Measurements from ENCODE around the gene ESYT1. TPM values are rescaled to one million over a fixed set of nuclear protein-coding genes. Genes with fewer than 3 reads are reported as not detected.
A peak's percentile ranks its signal among the peaks of the same experiment; 100 is the strongest.

ESYT1 gene
- total RNA-seq, 1 experiment from 2014 or later, result 152 TPM

GRCh38 chr12:56163533-56164344, 35.7 kb downstream of the ESYT1 start:
- in situ Hi-C loops (cut with HindIII; ENCODE audit: low pct_unique_long_range_greater_than_20kb, low sequenced_read_pairs), result no loop called here

GRCh38 chr12:56164345-56164729, 36.3 kb downstream of the ESYT1 start:
- CTCF ChIA-PET, result no interaction called here
- in situ Hi-C loops (cut with HindIII; ENCODE audit: low pct_unique_long_range_greater_than_20kb, low sequenced_read_pairs), result no loop called here

More at GRCh38 chr12:56163533-56164344, 35.7 kb downstream of the ESYT1 start:
- intact Hi-C loops (cut with micrococcal nuclease; ENCODE audit: unreplicated experiment), result no loop called here
- no peaks in the 10 kb centered on the region for H3K9me3 ChIP-seq (ENCODE audit: control insufficient read depth, insufficient read depth, low read depth, low read length)
- no peak overlapping the region for H3K27ac ChIP-seq (ENCODE audit: low read length)
- ChIA-PET CTCF (interaction anchor here (0.7 to 0.8 kb wide), 2 partner anchors 45 to 59 kb away, joined by 3 to 8 read pairs; partner anchors contain the start of gene ZC3H10), POLR2A (no interaction called here)
- DNase-seq (ENCODE audit: low read depth, low spot score) (no peak), ATAC-seq (no peak)
- H3K27me3 ChIP-seq (ENCODE audit: control insufficient read depth, insufficient read depth, low read length), result no peaks in the 10 kb centered on the region
- no peak overlapping the region for H3K4me3 ChIP-seq (ENCODE audit: low read depth in 2 of 2, low read length in 2 of 2)
- H3K36me3 ChIP-seq (ENCODE audit: control insufficient read depth, insufficient read depth, low read length), result no peaks in the 10 kb centered on the region; the same call in 1 of the 2 replicates
- TF ChIP-seq SIN3A (IDR thresholded peaks at IDR 0.05; ENCODE audit: borderline replicate concordance, insufficient read depth, low read depth, low read length), result no peak
- TF ChIP-seq POLR2AphosphoS5 (IDR thresholded peaks at IDR 0.05; ENCODE audit: low read depth, low read length), result peak; percentile 53
- H3K4me1 ChIP-seq (ENCODE audit: control insufficient read depth, insufficient read depth, low read length), result peaks cover 15% of the 10 kb centered on the region
- BruUV-seq (replicated peaks), result no TSS peak

More at GRCh38 chr12:56164345-56164729, 36.3 kb downstream of the ESYT1 start:
- Histone ChIP-seq H3K36me3 (ENCODE audit: control insufficient read depth, insufficient read depth, low read length) (no peaks in the 10 kb centered on the region; the same call in 1 of the 2 replicates), H3K4me3 (ENCODE audit: low read depth in 2 of 2, low read length in 2 of 2) (no peak overlapping the region), H3K4me1 (ENCODE audit: control insufficient read depth, insufficient read depth, low read length) (peaks cover 15% of the 10 kb centered on the region), H3K9me3 (ENCODE audit: control insufficient read depth, insufficient read depth, low read depth, low read length) (no peaks in the 10 kb centered on the region), H3K27me3 (ENCODE audit: control insufficient read depth, insufficient read depth, low read length) (no peaks in the 10 kb centered on the region), H3K27ac (ENCODE audit: low read length) (no peak overlapping the region)
- intact Hi-C loops (cut with micrococcal nuclease; ENCODE audit: unreplicated experiment), result no loop called here
- DNase-seq (ENCODE audit: low read depth, low spot score), result no peak
- POLR2A ChIA-PET, result no interaction called here
- no TSS peak for BruUV-seq (replicated peaks)
- TF ChIP-seq TCF7L2 (IDR thresholded peaks at IDR 0.05; ENCODE audit: low read depth, low read length) (no peak), SIN3A (IDR thresholded peaks at IDR 0.05; ENCODE audit: borderline replicate concordance, insufficient read depth, low read depth, low read length) (no peak), POLR2AphosphoS5 (IDR thresholded peaks at IDR 0.05; ENCODE audit: low read depth, low read length) (no peak)
- TF ChIP-seq, protein P1, sequence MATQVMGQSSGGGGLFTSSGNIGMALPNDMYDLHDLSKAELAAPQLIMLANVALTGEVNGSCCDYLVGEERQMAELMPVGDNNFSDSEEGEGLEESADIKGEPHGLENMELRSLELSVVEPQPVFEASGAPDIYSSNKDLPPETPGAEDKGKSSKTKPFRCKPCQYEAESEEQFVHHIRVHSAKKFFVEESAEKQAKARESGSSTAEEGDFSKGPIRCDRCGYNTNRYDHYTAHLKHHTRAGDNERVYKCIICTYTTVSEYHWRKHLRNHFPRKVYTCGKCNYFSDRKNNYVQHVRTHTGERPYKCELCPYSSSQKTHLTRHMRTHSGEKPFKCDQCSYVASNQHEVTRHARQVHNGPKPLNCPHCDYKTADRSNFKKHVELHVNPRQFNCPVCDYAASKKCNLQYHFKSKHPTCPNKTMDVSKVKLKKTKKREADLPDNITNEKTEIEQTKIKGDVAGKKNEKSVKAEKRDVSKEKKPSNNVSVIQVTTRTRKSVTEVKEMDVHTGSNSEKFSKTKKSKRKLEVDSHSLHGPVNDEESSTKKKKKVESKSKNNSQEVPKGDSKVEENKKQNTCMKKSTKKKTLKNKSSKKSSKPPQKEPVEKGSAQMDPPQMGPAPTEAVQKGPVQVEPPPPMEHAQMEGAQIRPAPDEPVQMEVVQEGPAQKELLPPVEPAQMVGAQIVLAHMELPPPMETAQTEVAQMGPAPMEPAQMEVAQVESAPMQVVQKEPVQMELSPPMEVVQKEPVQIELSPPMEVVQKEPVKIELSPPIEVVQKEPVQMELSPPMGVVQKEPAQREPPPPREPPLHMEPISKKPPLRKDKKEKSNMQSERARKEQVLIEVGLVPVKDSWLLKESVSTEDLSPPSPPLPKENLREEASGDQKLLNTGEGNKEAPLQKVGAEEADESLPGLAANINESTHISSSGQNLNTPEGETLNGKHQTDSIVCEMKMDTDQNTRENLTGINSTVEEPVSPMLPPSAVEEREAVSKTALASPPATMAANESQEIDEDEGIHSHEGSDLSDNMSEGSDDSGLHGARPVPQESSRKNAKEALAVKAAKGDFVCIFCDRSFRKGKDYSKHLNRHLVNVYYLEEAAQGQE (IDR thresholded peaks at IDR 0.05; ENCODE audit: insufficient read depth in 1 of 2, low read depth in 2 of 2, low read length in 1 of 2), result no peak
- TF ChIP-seq, protein P2, sequence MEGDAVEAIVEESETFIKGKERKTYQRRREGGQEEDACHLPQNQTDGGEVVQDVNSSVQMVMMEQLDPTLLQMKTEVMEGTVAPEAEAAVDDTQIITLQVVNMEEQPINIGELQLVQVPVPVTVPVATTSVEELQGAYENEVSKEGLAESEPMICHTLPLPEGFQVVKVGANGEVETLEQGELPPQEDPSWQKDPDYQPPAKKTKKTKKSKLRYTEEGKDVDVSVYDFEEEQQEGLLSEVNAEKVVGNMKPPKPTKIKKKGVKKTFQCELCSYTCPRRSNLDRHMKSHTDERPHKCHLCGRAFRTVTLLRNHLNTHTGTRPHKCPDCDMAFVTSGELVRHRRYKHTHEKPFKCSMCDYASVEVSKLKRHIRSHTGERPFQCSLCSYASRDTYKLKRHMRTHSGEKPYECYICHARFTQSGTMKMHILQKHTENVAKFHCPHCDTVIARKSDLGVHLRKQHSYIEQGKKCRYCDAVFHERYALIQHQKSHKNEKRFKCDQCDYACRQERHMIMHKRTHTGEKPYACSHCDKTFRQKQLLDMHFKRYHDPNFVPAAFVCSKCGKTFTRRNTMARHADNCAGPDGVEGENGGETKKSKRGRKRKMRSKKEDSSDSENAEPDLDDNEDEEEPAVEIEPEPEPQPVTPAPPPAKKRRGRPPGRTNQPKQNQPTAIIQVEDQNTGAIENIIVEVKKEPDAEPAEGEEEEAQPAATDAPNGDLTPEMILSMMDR (IDR thresholded peaks at IDR 0.05), result no peak
- ATAC-seq, result no peak
